H1 (cell line): ENCODE measurements around the gene ODF2L. TPM values are rescaled to one million over a fixed set of nuclear protein-coding genes. Genes with fewer than 3 reads are reported as not detected.

Experiments
- CHD1 ChIP-seq: IDR thresholded peaks from 2 replicates; pipeline ENCODE4 v1.6.1; 2012; ENCODE audit warnings: low read depth, low read length, improper control_type of control experiment
- E2F6 ChIP-seq: IDR thresholded peaks from 2 replicates; pipeline ENCODE4 v1.6.1; 2012; ENCODE audit warnings: inconsistent platforms
- KDM4A ChIP-seq: IDR thresholded peaks from one replicate; pipeline ENCODE4 v1.7.1; 2012; ENCODE audit warnings: low read depth, mild to moderate bottlenecking, moderate library complexity, low read length, inconsistent platforms; ENCODE audit not compliant: severe bottlenecking
- SUZ12 ChIP-seq: fragments of 200-600 bp; sonication (generic); IDR thresholded peaks from 2 replicates; pipeline ENCODE4 v1.6.1; 2012; ENCODE audit warnings: mild to moderate bottlenecking, inconsistent platforms, low read length, moderate library complexity, mixed read lengths
- polyA plus RNA-seq, 7 experiments: library from polyadenylated mRNA; depleted of rRNA in 3 of 7; stranded (reverse) in 5 of 7; unstranded in 2 of 7; fragments of >200 nt in 5 of 7; fragments of 200-250 nt in 2 of 7; gene quantifications; 1 replicate in 5 of 7; 2 replicates in 1 of 7; 4 replicates in 1 of 7; pipeline versions ENCODE4 v1.2.1 to v1.2.3, GENCODE V29; 2011 to 2013; ENCODE audit warnings: missing spikeins in 2 of 7, mixed read lengths in 2 of 7
- total RNA-seq: library from RNA; stranded (reverse); fragmentation: NEBNext Ultra II Directional; extraction: Animal tissue kit (Norgen Biotek cat#: 25700); gene quantifications from 2 replicates; pipeline ENCODE4 v1.2.1, GENCODE V29; 2021

ODF2L gene
- total and polyA plus RNA-seq, 2 of the 8 experiments (the other 6 are each of a cell fraction or from before 2014, with no cell fraction given) = 3.2 to 27.1 TPM

DNA sequence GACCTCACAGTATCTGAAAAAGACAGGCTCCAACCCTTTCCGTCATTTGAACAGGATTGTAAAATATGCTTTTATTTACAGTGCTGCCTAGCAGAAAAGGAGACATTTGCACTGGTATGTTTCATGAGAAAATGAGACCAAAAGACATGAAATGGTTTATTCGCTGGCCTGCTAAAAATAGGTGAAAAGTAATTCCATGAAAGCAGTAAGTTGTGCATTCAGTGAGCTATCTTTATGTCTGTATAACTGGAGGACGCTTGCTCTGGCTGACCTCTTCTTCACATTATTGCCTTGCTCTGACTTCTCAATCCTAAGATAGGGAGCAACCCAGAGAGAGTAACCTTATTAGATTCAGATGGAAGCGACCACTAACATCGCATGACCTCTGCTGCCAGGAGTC lies 38.3 kb downstream of the ODF2L start (continued):
- TF ChIP-seq CHD1 (no peak), SUZ12 (no peak), KDM4A (no peak), E2F6 (no peak)
